Measurements from ENCODE around the gene TRIP10. TPM values are rescaled to one million over a fixed set of nuclear protein-coding genes. Genes with fewer than 3 reads are reported as not detected.

TRIP10 gene
- total and polyA plus RNA-seq, 2 of the 13 experiments (the other 11 are each of a cell fraction or from before 2014, with no cell fraction given): 32.5 to 33.2 TPM

DNA sequence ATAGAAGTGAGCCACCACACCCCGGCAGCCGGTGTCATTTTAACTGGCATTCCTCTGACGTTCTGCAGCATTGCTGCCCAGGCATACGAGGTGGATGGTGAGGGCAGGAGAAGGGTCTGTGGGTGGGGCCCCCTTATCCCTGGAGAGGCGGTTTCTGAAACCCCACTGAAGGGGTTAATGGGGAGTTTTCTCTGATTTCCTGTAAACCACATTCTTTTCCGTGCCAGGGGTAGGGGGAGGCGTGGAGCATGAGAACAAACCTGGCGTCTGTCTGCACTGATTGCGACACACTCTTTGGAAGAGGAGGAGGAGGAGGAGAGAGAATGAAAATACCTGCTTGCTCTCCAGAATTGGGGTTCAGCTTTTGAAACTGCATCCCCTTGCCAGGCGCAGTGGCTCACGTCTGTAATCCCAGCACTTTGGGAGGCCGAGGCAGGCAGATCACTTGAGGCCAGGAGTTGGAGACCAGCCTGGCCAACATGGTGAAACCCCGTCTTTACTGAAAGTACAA is 16.3 kb upstream of the TRIP10 start (continued):
- TF ChIP-seq ZNF234 (CRISPR knock-in tag; conservative IDR thresholded peaks at IDR 0.05): no peak
- TF ChIP-seq ZSCAN20 (CRISPR knock-in tag; IDR thresholded peaks at IDR 0.05; ENCODE audit: borderline replicate concordance): no peak
- peak; percentile 83; the same call in 1 of the 2 replicates for TF ChIP-seq HIC2 (CRISPR knock-in tag; IDR thresholded peaks at IDR 0.05; ENCODE audit: low read depth)
- TF ChIP-seq ZNF225 (CRISPR knock-in tag; IDR thresholded peaks at IDR 0.05): no peak
- TF ChIP-seq CREB3 (CRISPR knock-in tag; IDR thresholded peaks at IDR 0.05): no peak
- no peak for TF ChIP-seq ZNF20 (CRISPR knock-in tag; IDR thresholded peaks at IDR 0.05)
- TF ChIP-seq CBX2 (IDR thresholded peaks at IDR 0.05; ENCODE audit: low read depth, low read length): no peak
- no peak for TF ChIP-seq CBX2 (CRISPR knock-in tag; IDR thresholded peaks at IDR 0.05; ENCODE audit: low read depth)
- peak; percentile 22; the same call in 1 of the 2 replicates for TF ChIP-seq ZNF335 (CRISPR knock-in tag; IDR thresholded peaks at IDR 0.05)
- TF ChIP-seq ARID3A (IDR thresholded peaks at IDR 0.05; ENCODE audit: low read depth, low read length): no peak
- no peak for TF ChIP-seq ZNF12 (CRISPR knock-in tag; IDR thresholded peaks at IDR 0.05)
- TF ChIP-seq FLYWCH1 (CRISPR knock-in tag; IDR thresholded peaks at IDR 0.05): no peak
- TF ChIP-seq, protein P1, sequence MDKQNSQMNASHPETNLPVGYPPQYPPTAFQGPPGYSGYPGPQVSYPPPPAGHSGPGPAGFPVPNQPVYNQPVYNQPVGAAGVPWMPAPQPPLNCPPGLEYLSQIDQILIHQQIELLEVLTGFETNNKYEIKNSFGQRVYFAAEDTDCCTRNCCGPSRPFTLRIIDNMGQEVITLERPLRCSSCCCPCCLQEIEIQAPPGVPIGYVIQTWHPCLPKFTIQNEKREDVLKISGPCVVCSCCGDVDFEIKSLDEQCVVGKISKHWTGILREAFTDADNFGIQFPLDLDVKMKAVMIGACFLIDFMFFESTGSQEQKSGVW (CRISPR knock-in tag; IDR thresholded peaks at IDR 0.05; ENCODE audit: borderline replicate concordance): no peak
- TF ChIP-seq ZNF878 (CRISPR knock-in tag; IDR thresholded peaks at IDR 0.05): 0 out of 2 replicates have a peak, but pooled peaks have one; percentile 29
- no peak for TF ChIP-seq ZNF446 (CRISPR knock-in tag; IDR thresholded peaks at IDR 0.05)
- no peak for TF ChIP-seq CHCHD3 (CRISPR knock-in tag; IDR thresholded peaks at IDR 0.05)
- TF ChIP-seq RCOR2 (CRISPR knock-in tag; IDR thresholded peaks at IDR 0.05): no peak
- TF ChIP-seq, protein P2, sequence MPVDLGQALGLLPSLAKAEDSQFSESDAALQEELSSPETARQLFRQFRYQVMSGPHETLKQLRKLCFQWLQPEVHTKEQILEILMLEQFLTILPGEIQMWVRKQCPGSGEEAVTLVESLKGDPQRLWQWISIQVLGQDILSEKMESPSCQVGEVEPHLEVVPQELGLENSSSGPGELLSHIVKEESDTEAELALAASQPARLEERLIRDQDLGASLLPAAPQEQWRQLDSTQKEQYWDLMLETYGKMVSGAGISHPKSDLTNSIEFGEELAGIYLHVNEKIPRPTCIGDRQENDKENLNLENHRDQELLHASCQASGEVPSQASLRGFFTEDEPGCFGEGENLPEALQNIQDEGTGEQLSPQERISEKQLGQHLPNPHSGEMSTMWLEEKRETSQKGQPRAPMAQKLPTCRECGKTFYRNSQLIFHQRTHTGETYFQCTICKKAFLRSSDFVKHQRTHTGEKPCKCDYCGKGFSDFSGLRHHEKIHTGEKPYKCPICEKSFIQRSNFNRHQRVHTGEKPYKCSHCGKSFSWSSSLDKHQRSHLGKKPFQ (CRISPR knock-in tag; IDR thresholded peaks at IDR 0.05; ENCODE audit: insufficient replicate concordance): no peak
- peak; percentile 72; the same call in 1 of the 2 replicates for TF ChIP-seq MXD4 (CRISPR knock-in tag; IDR thresholded peaks at IDR 0.05)
- TF ChIP-seq ZNF615 (CRISPR knock-in tag; IDR thresholded peaks at IDR 0.05; ENCODE audit: borderline replicate concordance): no peak
- 0 out of 2 replicates have a peak, but pooled peaks have one; percentile 27 for TF ChIP-seq JUN (CRISPR knock-in tag; IDR thresholded peaks at IDR 0.05)
- no peak for TF ChIP-seq MAZ (IDR thresholded peaks at IDR 0.05; ENCODE audit: borderline replicate concordance, low read depth, low read length)
- TF ChIP-seq MAZ (CRISPR knock-in tag; IDR thresholded peaks at IDR 0.05; ENCODE audit: low read depth): 0 out of 2 replicates have a peak, but pooled peaks have one; percentile 46

All from HepG2 (cell line).